ENCODE measurements around the gene ULBP2.
"Not testable (repeated sequence)": the region's sequence is repeated elsewhere in the genome, so short reads cannot be mapped to it uniquely, and the experiment has no call there.

Gene ULBP2, protein sequence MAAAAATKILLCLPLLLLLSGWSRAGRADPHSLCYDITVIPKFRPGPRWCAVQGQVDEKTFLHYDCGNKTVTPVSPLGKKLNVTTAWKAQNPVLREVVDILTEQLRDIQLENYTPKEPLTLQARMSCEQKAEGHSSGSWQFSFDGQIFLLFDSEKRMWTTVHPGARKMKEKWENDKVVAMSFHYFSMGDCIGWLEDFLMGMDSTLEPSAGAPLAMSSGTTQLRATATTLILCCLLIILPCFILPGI

DNA sequence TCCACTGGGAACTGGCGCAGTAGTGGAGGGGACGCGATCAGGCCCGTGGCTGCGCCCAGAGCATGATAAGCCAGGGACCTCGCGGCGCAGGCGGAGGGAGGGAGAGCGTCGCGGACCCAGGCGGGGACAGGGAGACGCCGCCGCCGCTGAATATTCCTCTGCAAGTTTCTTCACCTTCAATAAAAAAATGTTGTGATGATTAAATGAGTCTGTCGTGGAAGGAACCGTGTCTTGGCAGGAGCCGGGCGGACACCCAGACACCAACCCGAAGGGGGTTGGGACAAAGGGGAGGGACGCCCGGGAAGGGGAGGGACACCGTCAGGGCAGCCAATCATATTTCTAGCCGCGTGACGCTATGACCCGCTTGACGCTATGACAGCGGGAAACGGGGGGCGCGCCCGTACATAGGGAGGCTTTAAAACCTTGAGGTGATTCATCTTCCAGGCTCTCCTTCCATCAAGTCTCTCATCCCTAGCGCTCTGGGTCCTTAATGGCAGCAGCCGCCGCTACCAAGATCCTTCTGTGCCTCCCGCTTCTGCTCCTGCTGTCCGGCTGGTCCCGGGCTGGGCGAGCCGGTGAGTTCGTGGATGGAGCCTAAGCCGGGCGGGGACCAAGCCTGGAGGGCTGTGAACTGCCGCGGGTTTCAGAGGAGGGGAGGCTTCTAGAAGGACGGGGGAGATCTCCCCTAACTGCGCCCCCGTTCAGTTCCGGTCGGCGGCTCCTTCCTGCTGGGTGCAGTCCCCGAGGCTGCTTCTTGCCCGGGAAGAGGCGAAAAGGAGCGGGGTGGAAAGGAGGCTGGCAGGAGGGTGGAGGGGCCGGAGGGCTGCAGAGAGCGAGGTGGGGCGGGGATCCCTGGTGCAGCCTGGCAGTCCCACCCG lies at the start of gene ULBP2:
Gene ULBP2, plus strand, starts transcription at position 432 of the 878 bp plus-strand sequence. Its CDS starts 59 bp downstream, at position 491.
- DNase-seq (ENCODE audit: low spot score) = peak; percentile 84

DNA sequence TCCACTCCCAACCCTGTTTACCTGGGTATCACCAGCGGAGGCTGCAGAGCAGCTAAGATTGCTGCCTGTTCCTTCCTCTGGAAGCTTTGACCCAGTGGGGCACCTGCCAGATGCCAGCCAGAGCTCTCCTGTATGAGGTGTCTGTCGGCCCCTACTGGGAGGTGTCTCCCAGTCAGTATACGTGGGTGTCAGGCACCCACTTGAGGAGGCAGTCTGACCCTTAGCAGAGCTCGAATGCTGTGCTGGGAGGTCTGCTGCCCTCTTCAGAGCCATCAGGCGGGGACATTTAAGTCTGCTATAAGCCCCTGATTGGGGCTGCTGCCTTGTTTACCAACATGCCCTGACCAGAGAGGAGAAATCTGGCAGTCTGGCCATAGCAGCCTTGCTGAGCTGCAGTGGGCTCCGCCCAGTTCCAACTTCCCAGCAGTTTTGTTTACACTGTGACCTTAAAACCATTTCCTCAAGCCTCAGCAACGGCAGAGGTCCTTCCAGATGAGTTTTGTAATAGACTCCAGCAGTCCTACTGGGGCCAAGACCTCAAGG lies 46.7 kb upstream of the ULBP2 start:
- no peak for DNase-seq (ENCODE audit: low spot score)

DNA sequence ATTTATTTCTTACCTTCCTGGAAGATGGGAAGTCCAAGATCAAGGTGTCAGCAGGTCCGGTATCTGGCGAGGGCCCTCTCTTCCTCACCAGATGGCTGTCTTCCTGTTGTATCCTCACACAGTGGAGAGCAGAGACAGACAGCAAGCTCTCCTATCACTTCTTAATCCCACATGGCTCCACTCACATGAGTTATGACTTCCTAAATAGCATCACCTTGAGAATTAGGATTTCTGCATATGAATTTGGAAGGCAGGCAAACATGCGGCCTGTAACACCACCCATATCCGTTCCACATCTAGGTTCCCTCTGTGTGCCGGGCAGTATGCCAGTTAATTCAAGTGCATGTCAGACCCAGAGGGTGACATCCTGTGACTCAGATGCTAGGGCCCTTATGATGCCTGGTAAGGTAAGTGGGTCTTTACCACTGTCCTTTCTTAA lies 46.0 kb upstream of the ULBP2 start:
- DNase-seq (ENCODE audit: low spot score) = no peak

DNA sequence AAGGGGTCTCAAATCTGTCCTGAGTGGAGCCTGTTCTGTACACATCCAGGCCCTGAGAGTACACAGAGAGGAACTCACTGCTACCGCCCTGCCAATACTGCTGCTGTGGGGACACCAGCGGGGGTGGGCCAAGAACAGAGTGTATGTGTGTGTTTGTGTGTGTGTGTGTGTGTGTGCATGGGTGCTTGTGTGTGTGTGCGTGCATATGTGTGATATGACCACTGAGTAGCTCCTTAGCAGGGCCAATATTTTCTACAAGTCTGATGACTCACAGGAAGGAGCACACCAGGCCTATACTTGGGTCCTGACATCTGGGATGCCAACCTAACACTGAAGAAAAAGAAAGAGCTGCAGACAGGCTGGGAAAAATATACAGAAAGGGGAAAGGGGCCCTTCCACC lies 45.3 kb upstream of the ULBP2 start:
- DNase-seq (ENCODE audit: low spot score) = no peak

DNA sequence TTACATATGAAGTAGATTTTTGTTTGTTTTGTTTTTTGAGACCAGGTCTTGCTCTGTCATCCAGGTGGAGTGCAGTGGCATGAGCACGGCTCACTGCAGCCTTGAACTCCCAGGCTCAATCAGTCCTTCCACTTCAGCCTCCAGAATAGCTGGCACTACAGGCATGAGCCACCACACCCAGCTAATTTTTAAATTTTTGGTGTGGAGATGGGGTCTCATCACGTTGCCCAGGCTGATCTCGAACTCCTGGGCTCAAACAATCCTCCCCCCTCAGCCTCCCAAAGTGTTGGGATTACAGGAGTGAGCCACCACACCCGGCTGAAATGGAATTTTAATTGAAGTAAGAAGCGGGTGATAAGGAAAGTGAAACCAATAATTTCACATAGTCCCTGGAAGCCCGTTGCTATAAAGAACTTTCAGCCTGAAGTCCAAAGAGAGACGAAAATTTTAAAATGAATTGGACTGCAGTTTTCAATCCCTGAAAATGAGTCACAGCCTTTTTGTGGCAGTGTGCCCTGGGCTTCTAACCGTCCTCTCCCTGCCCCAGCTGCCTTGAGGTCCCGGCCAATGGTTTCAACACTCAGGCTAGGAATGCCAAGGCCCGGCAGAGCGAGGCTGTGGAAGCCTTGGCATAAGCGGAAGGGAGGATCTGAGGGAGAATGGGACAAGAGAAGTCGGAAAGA lies 44.7 kb upstream of the ULBP2 start:
- no peak for DNase-seq (ENCODE audit: low spot score)

DNA sequence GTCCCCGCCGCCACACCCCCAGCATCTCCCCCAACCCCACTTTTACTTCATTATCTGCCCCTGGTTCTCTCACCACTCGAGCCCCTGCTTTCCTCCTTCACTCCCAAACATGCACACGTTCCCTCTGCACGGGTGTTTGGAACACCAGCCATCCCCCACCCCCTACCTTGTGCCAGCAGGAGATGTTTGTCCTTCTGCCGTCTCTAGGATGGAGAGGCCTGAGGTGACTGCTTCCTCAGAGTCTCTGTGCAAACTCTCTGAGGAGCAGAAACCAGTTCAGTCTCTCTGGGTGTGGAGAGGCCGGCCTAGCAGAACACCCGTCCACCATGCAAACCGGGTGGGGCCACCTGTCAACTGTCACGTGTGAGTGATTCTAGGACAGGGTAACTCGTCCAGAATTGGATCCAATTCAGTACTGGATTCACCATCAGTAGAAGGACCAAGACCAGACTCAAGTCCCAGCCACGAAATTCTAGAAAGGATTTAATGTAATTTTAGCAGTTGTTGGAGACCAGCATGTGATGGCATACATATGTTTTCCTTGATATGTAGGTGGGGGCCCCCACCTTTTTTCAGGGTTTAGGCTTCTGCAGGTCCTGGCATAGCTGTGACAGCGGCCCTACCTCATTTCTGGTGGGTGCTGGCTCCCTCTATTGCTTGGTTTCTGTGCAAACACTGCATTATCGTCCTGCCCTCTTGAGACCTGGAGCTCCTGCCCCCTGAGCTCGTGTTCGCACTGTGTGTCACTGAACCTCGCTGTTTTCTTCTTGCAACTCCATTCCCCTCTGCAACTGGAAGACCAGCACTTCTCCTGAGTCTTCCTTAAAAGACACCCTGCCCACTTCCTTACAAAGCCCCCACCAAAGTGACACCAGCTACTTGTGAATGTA lies 43.7 kb upstream of the ULBP2 start, which contains the start of gene RAET1E:
Gene RAET1E, minus strand, starts transcription at position 259 of the 890 bp plus-strand sequence. CDS start 7,212 bp downstream, outside the sequence.
- peak; percentile 38 for DNase-seq (ENCODE audit: low spot score)

DNA sequence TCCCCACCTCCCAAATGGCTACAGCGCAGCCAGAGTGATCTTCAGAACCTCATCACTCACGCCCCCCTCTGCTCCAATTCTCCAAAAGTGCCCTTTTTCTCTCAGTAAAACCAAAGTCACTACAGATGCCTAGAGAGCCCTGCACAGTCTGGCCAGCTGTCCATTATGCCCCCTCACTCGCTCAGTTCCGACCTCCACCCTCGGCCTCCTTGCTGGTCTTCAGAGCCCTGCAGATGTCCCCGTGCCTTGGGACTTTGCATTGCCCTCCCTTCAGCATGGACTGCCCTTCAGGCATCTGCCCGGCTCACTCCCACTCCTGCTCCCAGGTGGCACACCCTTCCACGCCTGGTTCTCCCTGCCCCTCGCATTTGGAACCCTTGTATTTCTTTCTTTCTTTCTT lies 42.8 kb upstream of the ULBP2 start:
- no peak for DNase-seq (ENCODE audit: low spot score)

DNA sequence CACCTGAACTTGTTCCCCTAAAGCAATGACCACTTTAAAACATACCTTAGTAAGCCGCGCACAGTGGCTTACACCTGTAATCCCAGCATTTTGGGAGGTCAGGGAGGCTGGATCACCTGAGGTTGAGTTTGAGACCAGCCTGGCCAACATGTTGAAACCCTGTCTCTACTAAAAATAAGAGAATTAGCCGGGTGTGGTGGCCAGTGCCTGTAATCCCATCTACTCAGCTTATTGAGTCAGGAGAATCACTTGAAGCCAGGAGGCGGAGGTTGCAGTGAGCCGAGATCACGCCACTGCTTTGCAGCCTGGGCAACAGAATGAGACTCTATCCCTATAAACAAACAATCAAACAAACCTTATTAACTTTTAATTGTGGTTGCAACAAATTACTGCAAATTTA lies 42.3 kb upstream of the ULBP2 start:
- DNase-seq (ENCODE audit: low spot score) = no peak

DNA sequence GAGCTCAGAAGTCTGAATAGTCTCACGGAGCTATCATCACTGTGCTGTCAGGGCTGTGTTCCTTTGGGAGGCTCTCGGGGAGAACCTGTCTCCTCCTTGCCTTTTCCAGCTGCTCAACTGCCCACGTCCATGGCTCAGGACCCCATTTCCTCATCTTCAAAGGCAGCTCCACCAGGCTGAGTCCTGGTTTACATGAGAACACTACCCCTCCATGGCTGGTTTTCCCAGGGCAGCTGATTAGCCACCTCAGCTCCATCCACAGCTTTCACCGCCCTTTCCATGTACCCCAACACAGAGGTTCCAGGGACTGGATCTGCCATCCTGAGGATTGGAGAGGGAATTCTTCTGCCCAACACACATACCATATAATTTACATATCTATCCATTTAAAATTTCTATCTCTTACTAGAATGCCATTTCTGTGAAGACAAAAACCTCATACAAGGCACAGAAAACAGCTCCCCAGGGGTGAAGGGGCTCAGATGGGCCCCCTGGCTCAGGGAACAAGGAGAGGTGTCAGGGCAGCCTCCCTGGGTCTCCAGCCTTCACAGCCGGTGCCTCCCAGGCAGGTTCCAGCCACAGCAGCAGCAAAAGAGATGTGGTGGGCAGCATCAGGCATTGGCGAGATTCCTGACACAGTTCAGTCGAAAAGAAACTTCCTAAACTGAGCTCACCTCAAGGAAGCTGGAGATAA lies 41.7 kb upstream of the ULBP2 start:
- no peak for DNase-seq (ENCODE audit: low spot score)

DNA sequence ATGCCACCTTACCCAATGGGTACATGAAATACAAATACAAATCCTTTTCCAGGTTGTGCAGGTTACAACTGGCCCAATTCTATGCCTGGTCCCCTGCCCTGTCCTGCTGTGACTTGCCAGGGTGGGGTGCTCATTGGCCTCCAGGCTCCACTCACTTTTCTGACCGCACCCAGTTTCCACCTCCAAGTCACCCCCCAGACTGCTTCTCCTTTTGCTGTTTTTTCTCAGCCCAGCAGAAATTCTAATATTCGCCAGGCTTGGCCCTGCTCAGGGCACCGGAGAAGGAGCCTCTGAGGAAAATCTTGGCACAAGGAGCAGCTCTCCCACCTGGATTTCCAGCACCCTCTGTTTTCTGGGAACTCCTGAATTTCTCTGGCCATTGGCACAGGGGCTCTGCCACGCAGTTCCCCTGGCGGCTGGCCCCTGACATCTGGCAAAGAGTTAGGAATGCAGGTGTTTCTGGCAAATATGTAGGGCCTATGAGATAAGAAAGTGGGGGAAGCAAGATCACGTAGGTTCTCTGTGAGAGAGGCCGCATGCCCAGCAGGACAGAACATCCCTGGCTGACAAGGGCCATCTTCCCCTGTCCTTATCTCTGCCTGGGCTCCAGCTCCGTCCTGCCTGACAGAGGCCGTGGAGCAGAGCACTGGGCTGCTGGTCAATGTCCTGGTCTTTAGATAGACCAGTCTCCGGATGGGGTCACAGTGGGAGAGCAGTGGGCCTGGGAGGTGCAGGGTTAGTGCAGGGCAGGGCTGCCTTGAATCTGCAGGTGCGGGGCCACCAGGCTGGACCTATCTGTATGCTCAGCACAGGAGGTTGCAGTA lies 41.0 kb upstream of the ULBP2 start:
- DNase-seq (ENCODE audit: low spot score) = no peak

DNA sequence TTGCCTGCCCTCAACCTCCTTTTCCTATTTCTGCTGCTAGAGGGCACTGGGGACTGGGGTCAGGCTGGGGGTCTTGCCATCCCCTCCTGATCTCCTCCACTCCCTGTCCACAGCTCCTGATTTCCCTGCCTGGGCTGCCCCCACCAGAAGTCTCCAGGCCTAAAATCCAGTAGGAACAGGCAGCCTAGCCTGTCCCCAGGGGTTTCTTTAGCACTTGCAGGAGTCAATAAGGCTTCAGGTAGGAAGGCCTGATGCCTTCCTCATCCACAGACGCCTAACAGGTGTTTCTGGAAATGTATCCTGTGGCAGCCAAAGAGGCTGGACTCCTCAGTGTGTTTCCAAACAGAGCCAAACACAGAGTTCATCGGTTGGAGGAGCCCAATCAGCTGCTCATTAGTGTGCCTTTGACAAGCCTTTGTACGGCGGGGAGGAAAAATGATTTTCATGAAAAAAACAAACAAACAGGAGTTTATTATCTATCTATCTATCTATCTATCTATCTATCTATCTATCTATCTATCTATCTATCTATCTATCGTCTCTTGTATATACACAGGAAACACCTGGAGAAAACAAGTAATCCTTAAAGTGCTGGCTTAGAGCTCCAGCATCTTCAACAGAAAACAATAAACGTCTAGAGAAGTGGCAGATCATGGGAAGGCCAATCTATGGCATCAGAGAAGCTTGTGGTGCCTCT lies 40.2 kb upstream of the ULBP2 start:
- DNase-seq (ENCODE audit: low spot score) = no peak

DNA sequence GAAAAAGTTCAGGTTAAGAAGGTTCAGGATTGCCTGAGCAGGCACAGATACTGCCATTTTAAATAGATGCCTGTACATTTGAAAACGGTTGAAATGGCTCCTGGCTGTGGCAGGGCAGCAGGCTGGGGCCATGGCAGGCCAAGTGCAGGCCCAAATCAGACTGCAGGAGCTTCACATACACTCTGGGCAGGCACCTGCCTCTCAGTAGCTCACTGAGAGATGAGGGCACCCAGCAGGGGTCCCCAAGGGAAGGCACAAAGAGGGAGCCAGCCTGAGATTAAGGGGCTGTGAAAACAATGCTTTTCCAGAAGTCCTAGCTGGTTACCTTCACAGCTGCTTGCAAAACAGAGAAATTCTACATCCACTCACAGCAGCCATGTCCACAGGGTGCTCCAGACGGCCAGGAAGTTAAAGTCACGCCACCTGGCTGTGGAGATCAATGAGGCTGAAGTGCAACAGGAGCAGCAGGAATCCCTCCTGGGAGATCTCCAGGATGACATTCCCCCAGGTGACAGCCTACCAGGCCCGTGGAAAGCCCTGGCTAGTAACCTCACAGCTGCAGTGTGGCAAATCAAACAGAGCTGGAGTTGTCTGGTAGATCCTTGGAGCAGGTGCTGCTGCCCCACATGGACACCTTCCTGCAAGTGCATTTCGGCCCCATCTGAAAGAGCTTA lies 37.7 kb upstream of the ULBP2 start:
- no peak for DNase-seq (ENCODE audit: low spot score)

DNA sequence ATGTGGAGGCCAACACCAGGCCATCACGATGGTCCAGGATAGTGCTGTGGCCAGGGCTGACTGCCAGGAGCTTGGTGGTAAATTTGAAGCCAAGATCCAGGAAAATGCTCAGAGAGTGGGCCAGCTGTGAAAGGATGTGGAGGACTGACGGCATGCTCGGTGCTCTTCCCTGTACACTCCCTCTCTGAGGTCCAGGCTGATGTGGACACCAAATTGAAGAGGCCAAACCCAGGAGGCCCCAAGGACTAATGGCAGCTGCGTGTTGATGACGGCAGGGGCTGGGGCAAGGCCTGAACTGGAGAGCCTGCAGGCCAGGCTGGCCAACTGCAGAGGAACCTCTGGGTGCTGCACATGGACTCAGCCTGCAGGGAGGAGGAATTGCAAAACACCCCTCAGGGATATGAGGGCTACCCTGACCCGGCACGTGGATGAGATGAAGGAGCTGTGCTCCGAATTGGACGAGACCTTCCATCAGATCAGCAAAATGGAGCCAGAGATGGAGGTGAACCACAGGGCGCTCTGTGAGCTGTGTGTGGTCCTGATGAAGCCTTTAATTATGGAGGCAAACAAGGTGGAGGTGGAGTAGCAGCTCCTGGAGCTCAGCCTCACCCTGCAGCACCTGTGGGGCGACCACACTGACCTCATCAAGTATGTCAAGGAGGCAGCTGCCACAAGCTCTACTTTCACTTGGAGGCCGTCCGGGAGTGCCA lies 37.0 kb upstream of the ULBP2 start:
- DNase-seq (ENCODE audit: low spot score) = no peak

DNA sequence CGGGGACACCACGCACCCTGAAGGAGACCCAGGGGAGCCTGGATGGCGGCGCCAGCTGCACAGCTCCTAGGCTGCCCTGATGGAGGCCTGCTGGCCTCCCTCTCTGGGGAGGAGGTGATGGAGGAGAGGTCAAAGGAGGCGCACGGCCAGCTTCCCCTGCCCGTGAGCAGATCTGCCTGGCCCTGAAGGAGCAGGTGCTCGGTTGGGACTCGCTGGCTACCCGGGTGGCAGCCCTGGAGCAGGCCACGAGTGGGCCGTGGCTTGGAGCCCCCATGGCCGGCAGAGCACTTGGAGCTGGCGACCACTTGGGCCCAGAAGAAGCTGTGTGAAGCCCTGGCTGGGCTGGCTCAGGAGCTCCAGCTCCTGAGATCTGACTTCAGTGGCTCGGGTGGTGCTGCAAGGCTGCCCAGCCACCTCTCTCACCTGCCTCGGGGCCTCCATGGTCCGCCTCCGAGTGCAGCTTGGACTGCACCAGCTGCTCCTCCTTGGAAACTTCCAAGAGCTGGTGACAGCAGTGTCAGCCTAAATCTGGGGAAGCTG lies 36.4 kb upstream of the ULBP2 start:
- DNase-seq (ENCODE audit: low spot score) = no peak

DNA sequence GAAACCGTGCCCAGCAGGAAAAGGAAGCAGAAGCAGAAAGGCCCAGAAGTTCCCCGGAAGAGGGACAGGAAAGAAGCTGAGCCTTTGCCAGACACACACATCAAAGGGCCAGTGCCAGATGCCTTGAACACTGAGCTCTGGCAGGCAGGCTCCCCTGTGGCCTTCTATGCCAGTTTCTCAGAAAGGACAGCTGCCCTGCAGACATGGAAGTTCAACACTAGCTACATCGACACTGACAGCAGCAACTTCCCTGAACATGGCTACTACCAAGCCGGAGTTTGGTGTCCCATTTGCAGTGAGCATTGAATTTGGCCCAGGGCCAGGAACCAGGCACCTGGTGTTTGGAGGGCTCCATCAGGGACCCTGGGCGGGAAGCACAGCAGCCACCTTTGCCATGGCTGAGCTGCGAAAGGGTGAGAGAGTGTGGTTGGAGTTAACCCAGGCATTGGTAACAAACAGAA lies 35.9 kb upstream of the ULBP2 start:
- no peak for DNase-seq (ENCODE audit: low spot score)

DNA sequence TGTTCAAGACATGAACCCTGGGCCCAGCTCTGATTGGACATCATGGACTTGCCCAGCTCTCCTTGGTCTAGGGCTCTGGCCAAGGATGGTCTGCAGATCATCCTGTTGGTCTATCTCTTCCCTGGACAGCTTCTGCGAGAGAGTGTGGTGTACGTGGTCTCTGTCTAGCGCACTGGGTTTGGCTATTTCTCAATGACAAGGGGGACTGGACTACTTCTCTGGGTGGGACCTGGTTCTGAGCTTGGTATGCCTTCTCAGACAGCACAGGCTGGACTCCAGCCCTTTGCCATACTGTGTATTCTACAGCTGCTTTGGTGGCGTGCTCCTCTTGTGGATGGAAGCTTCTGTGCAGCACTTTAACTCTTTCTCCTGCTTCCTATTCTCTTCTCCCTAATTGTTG lies 35.4 kb upstream of the ULBP2 start:
- DNase-seq (ENCODE audit: low spot score) = no peak

DNA sequence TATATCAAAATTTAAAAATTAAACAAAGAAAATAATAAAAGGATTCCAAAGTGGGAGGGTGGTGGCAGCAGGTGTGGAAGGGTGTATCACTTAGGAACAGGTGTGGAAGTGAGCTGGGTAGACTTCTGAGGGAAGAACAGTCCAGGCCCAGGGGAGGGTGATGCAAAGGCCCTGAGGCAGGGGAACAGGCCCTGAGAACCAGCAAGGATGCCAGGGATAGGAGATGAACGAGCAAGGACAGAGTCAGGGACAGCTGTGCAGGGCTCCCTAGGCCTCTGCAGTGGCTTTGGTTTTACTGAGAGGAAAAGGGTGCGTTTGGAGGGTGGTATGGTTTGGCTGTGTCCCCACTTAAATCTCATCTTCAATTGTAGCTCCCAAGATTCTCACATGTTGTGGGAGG lies 34.5 kb upstream of the ULBP2 start:
- no peak for DNase-seq (ENCODE audit: low spot score)

DNA sequence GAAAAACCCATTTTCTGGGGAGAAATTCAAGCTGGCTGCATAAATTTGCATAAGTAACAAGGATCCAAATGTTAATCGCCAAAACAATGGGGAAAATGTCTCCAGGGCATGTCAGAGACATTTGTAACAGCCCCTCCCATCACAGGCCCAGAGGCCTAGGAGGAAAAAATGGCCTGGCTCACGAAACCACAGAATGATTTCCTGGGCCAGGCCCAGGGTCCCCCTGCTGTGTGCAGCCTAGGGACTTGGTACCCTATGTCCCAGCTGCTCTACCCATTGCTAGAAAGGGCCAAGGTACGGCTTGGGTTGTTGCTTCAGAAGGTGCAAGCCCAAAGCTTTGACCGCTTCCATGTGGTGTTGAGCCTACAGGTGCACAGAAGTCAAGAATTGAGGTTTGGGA lies 33.3 kb upstream of the ULBP2 start:
- not testable (repeated sequence) for DNase-seq (ENCODE audit: low spot score)

Data from NAMALWA (cell line).